ENCODE measurements around the gene EXOSC2. TPM values are rescaled to one million over a fixed set of nuclear protein-coding genes. Genes with fewer than 3 reads are reported as not detected.

The EXOSC2 gene
- total and polyA plus RNA-seq, 2 of the 13 experiments (the other 11 are each of a cell fraction or from before 2014, with no cell fraction given) = 27.5 to 63.8 TPM

- TF ChIP-seq ZNF20 (CRISPR knock-in tag; IDR thresholded peaks at IDR 0.05) (no peak), ZNF605 (CRISPR knock-in tag; IDR thresholded peaks at IDR 0.05) (0 out of 2 replicates have a peak, but pooled peaks have one; percentile 29), KMT2A (CRISPR knock-in tag; IDR thresholded peaks at IDR 0.05) (no peak), NAIF1 (CRISPR knock-in tag; IDR thresholded peaks at IDR 0.05; ENCODE audit: borderline replicate concordance) (peak; percentile 49; the same call in 1 of the 2 replicates), ZNF781 (CRISPR knock-in tag; IDR thresholded peaks at IDR 0.05; ENCODE audit: borderline replicate concordance, not compliant biosample characterization) (peak; percentile 40), HOMEZ (CRISPR knock-in tag; IDR thresholded peaks at IDR 0.05; ENCODE audit: low read depth) (0 out of 2 replicates have a peak, but pooled peaks have one; percentile 25), SSRP1 (CRISPR knock-in tag; IDR thresholded peaks at IDR 0.05) (no peak), TFDP1 (CRISPR knock-in tag; IDR thresholded peaks at IDR 0.05; ENCODE audit: borderline replicate concordance) (peak; percentile 89), CERS6 (CRISPR knock-in tag; IDR thresholded peaks at IDR 0.05) (no peak), NCOR1 (IDR thresholded peaks at IDR 0.05; ENCODE audit: borderline replicate concordance, low read length) (no peak), HNRNPL (IDR thresholded peaks at IDR 0.05; ENCODE audit: low read depth, low read length) (no peak), ZNF547 (CRISPR knock-in tag; IDR thresholded peaks at IDR 0.05) (peak; percentile 88), SMC3 (IDR thresholded peaks at IDR 0.05; ENCODE audit: low read length) (no peak), ZNF17 (CRISPR knock-in tag; IDR thresholded peaks at IDR 0.05) (no peak), MXI1 (IDR thresholded peaks at IDR 0.05; ENCODE audit: borderline replicate concordance, low read depth, low read length) (peak; percentile 56; the same call in 1 of the 3 replicates), ZNF678 (CRISPR knock-in tag; IDR thresholded peaks at IDR 0.05) (peak; percentile 81; the same call in 1 of the 2 replicates), ZNF780A (CRISPR knock-in tag; IDR thresholded peaks at IDR 0.05) (no peak), HNRNPK (IDR thresholded peaks at IDR 0.05; ENCODE audit: low read depth, low read length, poor library complexity, severe bottlenecking) (peak; percentile 73), NCOA2 (CRISPR knock-in tag; IDR thresholded peaks at IDR 0.05) (peak; percentile 29; the same call in 1 of the 2 replicates), TRIM24 (CRISPR knock-in tag; IDR thresholded peaks at IDR 0.05) (no peak), ZNF580 (CRISPR knock-in tag; IDR thresholded peaks at IDR 0.05; ENCODE audit: borderline replicate concordance, low read depth) (peak; percentile 46; the same call in 1 of the 2 replicates), JUND (CRISPR knock-in tag; IDR thresholded peaks at IDR 0.05) (0 out of 2 replicates have a peak, but pooled peaks have one; percentile 40), MAX (IDR thresholded peaks at IDR 0.05) (peak; percentile 93), ZFP90 (CRISPR knock-in tag; IDR thresholded peaks at IDR 0.05; ENCODE audit: borderline replicate concordance) (no peak; the same call in 1 of the 2 replicates), HOXA7 (CRISPR knock-in tag; IDR thresholded peaks at IDR 0.05) (no peak), MEF2D (CRISPR knock-in tag; IDR thresholded peaks at IDR 0.05) (peak; percentile 44; the same call in 1 of the 2 replicates), KLF13 (CRISPR knock-in tag; IDR thresholded peaks at IDR 0.05) (no peak)
Observed at GRCh38 chr9:130680836-130681768, 12.5 kb upstream of the EXOSC2 start (continued).
